Embryonic facial prominence (tissue), 1 donor: ENCODE results near the gene CBX3.
"Not testable (repeated sequence)": the region's sequence is repeated elsewhere in the genome, so short reads cannot be mapped to it uniquely, and the experiment has no call there.

Source experiments
- DNase-seq: peaks from one replicate; pipeline ENCODE4 v3.0.0-alpha.2; 2016; ENCODE audit errors: extremely low spot score

CBX3 gene

DNA sequence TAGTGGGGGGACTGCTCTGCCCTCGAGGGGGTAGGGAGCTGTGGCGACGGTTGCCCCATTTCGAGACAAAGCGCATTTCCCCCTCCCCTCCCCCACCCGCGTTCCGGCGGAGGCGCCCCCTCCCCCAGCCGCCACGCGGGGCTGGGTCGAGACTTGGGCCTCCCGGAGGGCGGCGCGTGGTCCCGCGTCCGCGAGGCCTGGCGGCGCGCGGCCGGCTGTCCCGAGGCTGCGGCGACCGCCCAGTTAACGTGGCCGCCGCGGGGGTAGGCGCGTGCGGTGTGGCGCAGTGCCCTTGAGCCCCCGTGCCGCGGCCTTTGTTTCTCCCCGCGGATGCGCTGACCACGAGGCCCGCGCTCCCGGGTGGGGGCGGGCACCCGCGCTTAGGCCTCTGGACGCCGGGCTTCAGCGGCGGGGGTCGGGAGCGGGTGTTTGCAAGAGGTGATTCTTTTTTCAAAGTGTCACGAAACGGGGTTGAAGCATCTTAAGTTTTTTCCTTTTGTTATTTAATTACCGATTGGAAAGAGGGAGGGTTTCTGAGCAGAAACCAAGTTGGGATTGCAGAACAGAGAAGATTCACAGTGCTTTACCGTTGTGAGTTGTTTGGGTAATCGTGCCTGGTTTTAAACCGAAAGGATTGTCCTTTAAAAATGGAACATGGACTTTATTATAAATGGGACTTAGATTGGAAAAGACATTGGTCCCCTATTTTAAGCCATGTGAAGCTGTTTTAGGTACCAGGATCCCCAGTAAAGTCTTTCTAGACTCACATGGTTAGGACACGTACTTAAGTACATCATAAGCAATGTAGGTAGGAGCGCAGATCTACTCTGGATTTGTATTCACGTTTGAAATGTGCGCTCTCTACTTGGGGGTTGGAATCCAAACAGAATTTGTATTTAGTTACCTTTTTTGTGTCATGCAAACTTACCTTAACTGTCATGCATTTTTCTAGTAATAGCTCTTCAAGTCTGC is 760 bp downstream of the CBX3 start:
- no peak for DNase-seq

DNA sequence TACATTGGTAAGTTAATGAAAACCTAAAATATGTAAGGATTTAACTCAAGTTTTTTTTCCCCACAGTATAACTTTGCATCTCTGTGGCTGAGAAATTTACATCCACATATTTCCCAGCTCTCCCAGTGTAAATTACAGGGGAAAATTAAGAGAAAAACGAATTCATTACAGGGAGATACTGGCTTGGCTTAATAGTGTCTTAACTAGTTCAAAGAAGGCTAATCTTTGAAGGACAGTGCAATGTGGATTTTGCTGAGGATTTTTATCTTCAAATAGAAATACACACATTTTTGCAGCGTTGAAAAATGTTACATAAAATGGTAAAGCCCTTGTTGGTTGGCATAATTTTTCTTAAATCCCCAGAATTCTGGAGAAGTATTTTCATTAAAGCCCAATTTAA is 1.5 kb downstream of the CBX3 start:
- no peak for DNase-seq

DNA sequence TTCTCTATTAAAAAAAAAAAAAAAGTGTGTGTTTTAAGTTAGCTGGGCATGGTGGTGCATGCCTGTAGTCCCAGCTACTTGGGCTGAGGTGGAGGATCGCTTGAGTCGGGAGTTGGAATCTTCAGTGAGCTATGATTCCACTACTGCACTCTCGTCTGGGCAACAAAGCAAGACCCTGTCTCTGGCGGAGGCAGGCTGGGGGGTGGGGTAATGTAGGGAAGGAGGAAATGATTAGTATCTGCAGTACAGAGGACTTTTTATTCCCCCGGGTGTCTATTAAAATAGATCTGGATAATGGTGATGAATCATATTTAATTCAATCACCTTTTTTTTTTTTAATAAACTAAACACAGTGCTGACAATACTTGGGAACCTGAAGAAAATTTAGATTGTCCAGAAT is 6.5 kb downstream of the CBX3 start:
- no peak for DNase-seq

DNA sequence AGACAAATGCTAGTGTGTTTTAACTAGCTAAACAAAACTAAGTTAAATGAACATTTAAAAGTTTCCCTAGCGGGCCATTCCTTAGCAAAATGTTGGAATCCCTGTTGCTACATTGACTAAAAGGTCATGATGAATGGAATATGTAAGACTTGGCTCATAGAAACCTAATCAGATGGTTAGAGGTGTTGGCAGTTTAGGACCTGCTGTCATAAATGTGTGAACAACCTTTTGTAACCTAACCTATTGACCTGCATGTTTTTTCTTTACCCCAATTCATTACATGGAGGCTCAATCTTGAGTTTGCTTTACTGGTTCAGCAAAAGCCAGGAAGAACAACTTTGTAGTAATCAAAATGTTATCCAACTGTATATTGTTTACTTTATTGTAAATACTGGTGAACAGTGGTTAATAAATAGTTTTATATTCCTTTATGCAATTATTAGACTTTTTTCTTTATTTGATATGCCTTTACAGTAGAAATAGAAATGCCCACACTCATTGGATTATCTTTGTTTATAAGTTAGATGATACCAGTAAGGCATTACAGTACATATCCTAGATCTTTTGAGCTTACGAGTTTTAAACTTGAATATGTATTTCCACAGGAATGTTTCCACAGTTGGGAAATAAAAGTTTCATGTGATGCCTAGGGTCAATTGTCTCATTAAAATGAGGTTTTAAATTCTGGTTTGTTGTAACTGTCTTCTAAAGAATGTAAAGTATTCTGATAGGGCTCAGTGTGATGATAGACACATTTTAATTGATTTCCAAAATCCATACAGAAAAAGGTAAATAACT is 11.6 kb downstream of the CBX3 start:
- DNase-seq = no peak

DNA sequence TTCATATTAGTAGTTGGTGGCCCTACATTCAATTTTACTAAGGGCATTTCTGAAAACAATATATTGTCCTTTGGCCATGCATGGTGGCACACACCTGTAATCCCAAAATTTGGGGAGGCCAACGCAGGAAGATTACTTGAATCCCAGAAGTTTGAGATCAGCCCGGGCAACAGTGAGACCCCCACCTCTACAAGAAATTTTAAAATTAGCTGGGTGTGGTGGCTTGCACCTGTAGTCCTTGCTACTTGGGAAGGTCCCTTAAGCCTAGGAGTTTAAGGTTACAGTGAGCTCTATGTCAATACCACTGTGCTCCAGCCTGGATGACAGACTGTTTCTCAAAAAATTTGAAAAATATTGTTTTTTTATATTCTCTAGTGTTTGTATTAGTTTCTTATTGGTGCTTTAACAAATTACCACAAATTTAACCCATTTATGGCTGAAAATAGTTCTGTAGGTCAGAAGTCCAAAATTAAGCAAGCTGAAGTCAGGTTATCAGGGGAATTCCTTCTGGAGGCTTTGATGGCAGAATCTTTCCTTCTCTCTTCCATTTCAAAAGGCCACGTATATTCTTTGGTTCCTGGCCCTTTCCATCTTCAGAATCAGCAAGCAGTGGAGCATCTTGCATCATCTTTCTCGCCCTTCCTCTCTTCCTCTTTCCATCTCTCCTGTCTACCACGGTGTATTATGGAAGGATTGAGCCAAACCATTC is 12.4 kb downstream of the CBX3 start:
- DNase-seq = no peak

DNA sequence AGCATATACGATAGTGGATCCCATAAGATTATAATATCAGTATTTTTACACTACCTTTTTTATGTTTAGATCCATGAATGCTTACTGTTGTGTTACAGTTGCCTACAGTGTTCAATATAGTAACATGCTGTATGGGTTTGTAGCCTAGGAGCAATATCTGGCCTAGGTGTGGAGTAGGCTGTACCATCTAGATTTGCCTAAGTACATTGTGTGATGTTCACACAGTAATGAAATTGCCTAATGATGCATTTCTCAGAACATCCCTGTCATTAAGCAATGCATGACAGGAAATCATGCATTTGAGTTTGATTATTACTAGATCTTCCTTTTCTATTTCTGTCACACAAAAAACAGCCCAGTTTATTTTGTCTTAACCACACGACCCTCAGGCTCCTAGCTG is 14.5 kb downstream of the CBX3 start:
- no peak for DNase-seq

DNA sequence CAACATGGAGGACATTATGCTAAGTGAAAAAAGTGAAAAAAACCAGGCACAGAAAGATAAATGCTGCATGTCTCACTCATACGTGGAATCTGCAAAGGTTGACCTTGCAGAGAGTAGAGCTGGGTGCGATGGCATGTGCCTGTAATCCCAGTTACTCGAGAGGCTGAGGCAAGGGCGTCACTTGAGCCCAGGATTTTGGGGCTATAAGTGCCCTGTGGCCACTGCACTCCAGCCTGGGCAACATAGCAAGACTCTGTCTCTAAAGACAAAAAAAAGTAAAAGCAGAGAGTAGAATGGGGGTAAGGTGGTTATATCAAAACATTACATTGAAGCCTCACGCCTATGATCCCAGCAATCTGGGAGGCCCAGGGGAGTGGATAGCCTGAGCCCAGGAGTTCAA is 22.8 kb downstream of the CBX3 start:
- no peak for DNase-seq

DNA sequence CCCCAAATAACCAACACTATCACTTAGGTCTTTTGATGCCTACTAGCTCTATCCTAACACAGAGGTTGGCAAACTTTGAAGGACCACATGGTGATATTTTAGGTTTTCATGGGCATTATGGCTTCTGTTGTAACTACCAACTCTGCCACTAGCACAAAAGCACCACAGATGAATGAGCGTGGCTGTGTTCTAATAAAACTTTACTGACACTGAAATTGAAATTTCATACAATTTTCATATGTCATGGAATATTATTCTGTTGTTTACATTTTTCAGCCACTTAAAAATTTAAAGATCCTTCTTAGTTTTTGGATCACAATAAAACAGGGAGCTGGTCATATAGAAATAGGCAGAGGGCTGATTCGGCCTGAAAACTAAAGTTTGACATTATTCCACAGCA is 26.4 kb downstream of the CBX3 start:
- DNase-seq = no peak

DNA sequence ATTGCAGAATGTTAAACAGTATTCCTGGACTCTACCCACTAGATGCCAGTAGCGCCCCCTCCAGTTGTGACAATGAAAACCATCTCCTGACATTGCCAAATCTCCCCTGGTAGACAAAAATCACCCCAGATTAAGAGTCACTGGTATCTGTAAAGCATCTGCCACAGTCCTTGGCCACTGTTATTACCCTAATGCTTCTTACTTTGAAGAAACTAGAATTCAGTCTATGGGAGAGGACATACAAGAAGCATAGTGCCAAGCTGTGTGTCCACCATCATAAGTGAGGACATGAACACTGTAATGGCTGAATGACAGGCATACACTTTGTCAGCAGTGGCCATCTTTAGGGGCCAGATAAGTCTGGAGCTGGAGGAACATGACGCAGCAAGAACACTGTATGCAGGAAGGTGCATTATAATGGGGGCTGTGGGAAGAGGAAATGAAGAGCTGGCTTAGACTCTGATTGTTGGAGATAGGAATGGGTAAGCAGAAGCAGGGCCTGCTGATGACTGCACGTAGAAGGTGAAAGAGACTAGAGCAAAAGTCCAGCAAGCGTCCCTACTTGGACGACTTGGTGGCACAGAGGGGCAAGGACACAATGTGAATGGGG is 32.5 kb downstream of the CBX3 start:
- no peak for DNase-seq

DNA sequence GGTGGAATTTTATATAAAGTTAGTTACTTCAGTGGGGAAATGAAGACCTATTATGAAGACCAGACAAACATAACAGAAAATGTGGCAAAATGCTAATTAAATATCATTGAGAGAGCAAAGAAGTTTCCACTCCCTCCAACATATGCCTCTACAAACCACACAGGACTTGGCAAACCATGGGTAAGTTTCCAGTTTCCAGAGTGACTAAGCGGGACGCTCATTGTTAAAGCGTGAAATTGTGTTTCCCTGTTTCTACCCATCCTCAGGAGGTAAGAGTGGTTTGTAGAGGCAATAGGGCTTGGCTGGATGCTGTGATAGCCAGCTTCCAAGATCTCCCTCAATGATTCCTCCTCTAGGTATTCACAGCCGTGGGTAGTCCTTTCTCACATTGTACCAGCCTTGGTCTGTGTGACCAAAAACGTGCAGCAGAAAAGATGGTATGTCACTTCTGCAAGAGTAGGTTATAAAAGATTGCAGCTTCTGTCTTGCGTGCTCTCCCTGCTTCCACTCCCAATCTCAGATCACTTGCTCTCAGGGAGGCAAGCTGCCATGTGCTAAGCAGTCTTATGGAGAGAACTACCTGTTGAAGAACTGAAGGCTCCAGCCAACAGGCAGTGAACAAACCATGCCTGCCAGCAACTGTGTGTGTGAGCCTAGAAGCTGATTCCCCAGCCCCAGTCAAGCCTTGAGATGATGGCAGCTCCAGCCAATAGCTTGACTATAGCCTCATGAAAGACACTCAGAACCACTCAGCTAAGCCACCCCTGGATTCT is 35.7 kb downstream of the CBX3 start:
- DNase-seq = no peak

DNA sequence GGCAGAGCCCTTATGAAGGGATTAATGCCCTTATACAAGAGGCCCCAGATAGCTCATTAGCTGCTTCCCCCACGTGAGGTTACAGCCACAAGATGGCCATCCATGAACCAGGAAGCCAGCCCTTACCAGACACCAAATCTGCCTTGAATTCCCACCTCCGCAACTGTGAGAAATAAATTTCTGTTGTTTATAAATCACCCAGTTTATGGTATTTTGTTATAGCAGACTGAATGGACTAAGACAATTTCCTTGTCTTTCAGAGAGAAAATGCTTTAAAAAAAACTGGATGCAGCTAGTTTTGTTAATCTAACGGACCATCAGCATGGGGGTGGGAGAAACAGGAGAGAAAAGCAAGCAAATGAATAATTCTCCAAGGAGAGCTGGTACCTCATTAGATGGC is 36.5 kb downstream of the CBX3 start:
- no peak for DNase-seq

DNA sequence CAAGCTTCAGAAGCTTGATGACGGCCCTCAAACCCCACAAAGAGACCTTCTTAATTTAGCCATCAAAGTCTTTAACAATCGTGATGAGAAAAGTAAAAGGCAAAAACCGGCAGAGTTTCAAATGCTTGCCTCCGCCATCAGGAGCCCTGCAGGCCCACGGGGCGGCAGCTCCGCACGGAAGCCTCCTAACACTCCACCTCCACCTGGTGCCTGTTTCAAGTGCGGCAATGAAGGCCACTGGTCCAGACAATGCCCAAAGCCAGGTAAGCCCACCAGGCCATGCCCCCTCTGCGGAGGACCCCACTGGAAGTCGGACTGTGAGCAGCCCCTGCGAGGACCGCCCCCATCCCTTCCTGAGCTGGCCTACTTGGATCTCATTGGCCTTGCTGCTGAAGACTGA is 43.6 kb downstream of the CBX3 start:
- DNase-seq = no peak

DNA sequence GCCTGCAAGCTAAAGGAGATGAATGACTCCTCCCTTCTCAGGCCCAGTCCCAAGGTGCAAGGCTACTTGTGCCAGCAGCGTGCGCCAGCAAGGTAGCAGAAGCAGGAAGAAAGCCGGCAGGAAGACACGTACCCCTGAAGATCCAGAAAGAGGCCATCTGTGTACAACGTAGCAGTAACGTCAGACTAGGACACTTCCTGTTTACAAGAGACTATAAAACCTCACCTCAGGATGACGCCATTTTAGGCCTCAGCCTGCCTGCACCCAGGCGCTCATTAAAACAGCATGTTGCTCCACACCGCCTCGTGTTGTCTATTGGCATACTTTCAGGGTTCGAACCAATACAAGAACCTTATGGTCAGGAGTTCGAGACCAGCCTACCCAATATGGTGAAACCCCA is 48.7 kb downstream of the CBX3 start:
- DNase-seq = no peak

DNA sequence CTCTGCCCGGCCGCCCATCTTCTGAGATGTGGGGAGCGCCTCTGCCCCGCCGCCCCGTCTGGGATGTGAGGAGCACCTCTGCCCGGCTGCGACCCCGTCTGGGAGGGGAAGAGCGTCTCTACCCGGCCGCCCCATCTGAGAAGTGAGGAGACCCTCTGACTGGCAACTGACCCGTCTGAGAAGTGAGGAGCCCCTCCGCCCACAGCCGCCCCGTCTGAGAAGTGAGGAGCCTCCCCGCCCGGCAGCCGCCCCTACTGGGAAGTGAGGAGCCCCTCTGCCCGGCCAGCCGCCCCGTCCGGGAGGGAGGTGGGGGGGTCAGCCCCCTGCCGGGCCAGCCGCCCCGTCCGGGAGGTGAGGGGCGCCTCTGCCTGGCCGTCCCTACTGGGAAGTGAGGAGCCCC is 60.3 kb downstream of the CBX3 start:
- not testable (repeated sequence) for DNase-seq
